ENCODE data around the gene HES5.

DNA sequence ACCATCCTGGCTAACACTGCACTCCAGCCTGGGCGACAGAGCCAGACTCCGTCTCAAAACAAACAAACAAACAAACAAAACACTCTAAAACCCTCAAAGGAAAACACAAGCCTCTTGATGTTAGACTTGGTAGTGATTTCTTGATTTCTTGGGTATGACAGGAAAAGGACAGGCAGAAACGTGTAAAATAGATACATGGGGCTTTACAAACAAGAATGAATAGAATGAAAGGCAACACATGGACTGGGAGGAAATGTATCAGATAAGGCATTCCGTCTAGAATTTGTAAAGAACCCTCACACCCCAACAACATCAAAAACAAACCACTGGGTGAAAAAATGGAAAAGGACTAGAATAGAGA is 48.7 kb upstream of the HES5 start:
- no peak for TF ChIP-seq CTCF (IDR thresholded peaks at IDR 0.05; ENCODE audit: insufficient read depth, low read length, poor library complexity, severe bottlenecking)
- TF ChIP-seq EZH2phosphoT487 (conservative IDR thresholded peaks at IDR 0.05; ENCODE audit: low read length) = no peak

All from SU-DHL-6 (cell line).